Measurements from ENCODE around the gene TNFSF15.

DNA sequence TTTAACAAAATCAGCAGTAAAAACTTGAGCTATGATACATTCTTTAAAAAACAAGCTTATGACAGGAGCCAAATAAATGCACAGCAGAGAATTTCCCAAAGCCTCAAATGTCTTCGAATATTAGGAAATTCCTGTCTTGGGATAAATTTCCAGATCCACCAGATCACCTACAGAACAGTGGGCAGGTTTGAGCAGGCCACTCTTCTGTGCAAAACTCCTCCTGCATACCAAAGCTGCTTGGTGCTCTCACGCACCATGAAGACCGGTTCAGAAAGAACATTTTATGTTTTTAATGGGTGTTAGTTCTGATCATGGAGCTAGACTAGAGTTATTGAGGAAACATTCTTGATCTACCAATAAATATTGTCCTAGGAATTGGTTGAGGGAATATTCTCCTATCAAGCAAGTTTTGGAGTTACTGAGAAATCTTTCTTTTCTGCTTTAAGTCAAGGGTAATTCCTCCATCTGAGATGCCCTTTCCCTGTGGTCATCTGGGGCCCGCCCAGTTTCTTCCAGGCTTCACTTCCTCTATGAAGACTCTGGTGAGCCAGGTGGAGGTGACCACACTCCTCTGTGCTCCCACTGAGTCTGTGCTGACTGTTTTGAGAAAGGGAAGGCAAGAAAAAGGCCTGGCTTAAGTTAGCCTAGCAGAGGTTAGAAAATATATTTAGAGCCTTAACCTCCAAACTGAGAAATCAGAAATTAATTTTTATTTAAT lies 17.9 kb downstream of the TNFSF15 start:
- TF ChIP-seq, protein P1, sequence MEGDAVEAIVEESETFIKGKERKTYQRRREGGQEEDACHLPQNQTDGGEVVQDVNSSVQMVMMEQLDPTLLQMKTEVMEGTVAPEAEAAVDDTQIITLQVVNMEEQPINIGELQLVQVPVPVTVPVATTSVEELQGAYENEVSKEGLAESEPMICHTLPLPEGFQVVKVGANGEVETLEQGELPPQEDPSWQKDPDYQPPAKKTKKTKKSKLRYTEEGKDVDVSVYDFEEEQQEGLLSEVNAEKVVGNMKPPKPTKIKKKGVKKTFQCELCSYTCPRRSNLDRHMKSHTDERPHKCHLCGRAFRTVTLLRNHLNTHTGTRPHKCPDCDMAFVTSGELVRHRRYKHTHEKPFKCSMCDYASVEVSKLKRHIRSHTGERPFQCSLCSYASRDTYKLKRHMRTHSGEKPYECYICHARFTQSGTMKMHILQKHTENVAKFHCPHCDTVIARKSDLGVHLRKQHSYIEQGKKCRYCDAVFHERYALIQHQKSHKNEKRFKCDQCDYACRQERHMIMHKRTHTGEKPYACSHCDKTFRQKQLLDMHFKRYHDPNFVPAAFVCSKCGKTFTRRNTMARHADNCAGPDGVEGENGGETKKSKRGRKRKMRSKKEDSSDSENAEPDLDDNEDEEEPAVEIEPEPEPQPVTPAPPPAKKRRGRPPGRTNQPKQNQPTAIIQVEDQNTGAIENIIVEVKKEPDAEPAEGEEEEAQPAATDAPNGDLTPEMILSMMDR (IDR thresholded peaks at IDR 0.05; ENCODE audit: low read length): no peak
- TF ChIP-seq EZH2 (optimal IDR thresholded peaks at IDR 0.05; ENCODE audit: low read depth, low read length): no peak
- no peak for TF ChIP-seq EZH2phosphoT487 (IDR thresholded peaks at IDR 0.05; ENCODE audit: low read length)

Measured in MM.1S (cell line).